ENCODE results near the gene NUDT5. TPM values are rescaled to one million over a fixed set of nuclear protein-coding genes. Genes with fewer than 3 reads are reported as not detected.

NUDT5 gene
- total RNA-seq, 1 experiment from 2014 or later, result 87.1 TPM

- no peak for DNase-seq (ENCODE audit: low read depth)
Observed at GRCh38 chr10:12165036-12165435, 30.7 kb downstream of the NUDT5 start.

GRCh38 chr10:12164085-12164484 lies 31.6 kb downstream of the NUDT5 start:
- DNase-seq (ENCODE audit: low read depth), result no peak

- no peak for DNase-seq (ENCODE audit: low read depth)
Observed at GRCh38 chr10:12162927-12163326, 32.8 kb downstream of the NUDT5 start.

GRCh38 chr10:12160664-12161063 lies 35.0 kb downstream of the NUDT5 start:
- DNase-seq (ENCODE audit: low read depth), result no peak

GRCh38 chr10:12158111-12158510 lies 37.6 kb downstream of the NUDT5 start:
- DNase-seq (ENCODE audit: low read depth), result no peak

GRCh38 chr10:12156367-12157123 lies 39.1 kb downstream of the NUDT5 start:
- DNase-seq (ENCODE audit: low read depth), result no peak

- DNase-seq (ENCODE audit: low read depth), result no peak
Observed at GRCh38 chr10:12154516-12154915, 41.2 kb downstream of the NUDT5 start.

- no peak for DNase-seq (ENCODE audit: low read depth)
Observed at GRCh38 chr10:12150163-12150562, 45.5 kb downstream of the NUDT5 start.

GRCh38 chr10:12144538-12144937 lies 51.2 kb downstream of the NUDT5 start:
- no peak for DNase-seq (ENCODE audit: low read depth)

- no peak for DNase-seq (ENCODE audit: low read depth)
Observed at GRCh38 chr10:12140038-12140437, 55.7 kb downstream of the NUDT5 start.

GRCh38 chr10:12135631-12136030 lies 60.1 kb downstream of the NUDT5 start:
- no peak for DNase-seq (ENCODE audit: low read depth)

- peak; percentile 77 for DNase-seq (ENCODE audit: low read depth)
Observed at GRCh38 chr10:12130237-12130872, 65.3 kb downstream of the NUDT5 start.

- peak; percentile 86 for DNase-seq (ENCODE audit: low read depth)
Observed at GRCh38 chr10:12129222-12130111, 66.2 kb downstream of the NUDT5 start, which contains the start of gene SEC61A2. SEC61A2 (plus strand) TSS chr10:12129677; CDS start chr10:12129788, 111 bp downstream.

- no peak for DNase-seq (ENCODE audit: low read depth)
Observed at GRCh38 chr10:12121673-12122072, 74.0 kb downstream of the NUDT5 start.

Other genes starting within 250 kb of the NUDT5 start
- gene UPF2, start 153.1 kb downstream of the NUDT5 start, total RNA-seq (2014; rRNA removed), result 13.1 and 15.8 TPM in 2 replicates
- 8.8 and 10.1 TPM in 2 replicates for gene DHTKD1, start 126.9 kb downstream of the NUDT5 start, total RNA-seq (2014; rRNA removed)
- gene SEC61A2, start 66.2 kb downstream of the NUDT5 start, total RNA-seq (2014; rRNA removed), result 10.1 and 15.8 TPM in 2 replicates
- 102 and 106 TPM in 2 replicates for gene CDC123, start 297 bp upstream of the NUDT5 start, total RNA-seq (2014; rRNA removed)
- gene CAMK1D, start 153.7 kb upstream of the NUDT5 start, total RNA-seq (2014; rRNA removed), result 0.45 and 0.52 TPM in 2 replicates

Data from LHCN-M2 (cell line).